ENCODE data around the gene MACROD2. TPM values are rescaled to one million over a fixed set of nuclear protein-coding genes. Genes with fewer than 3 reads are reported as not detected.

The MACROD2 gene
- total RNA-seq, 1 experiment from 2014 or later = 3.7 TPM

GRCh38 chr20:15060265-15061060 is 1065.1 kb downstream of the MACROD2 start:
- no peak overlapping the region for H2AFZ ChIP-seq (ENCODE audit: low read depth, low read length, poor library complexity, severe bottlenecking)
- no peak overlapping the region for H3K4me2 ChIP-seq (ENCODE audit: low read length)
- BruUV-seq (replicated peaks) = no TSS peak
- ATAC-seq (no peak), DNase-seq (ENCODE audit: low read depth, low spot score) (no peak)
- ChIA-PET RAD21 (ENCODE audit: low non-redundant PET in 1 of 2, low total read pairs in 2 of 2, uncharacterized antibody in 2 of 2, unreplicated experiment in 2 of 2) (no interaction called here), POLR2A (no interaction called here), CTCF (no interaction called here)
- no peaks in the 10 kb centered on the region for H3K9me3 ChIP-seq (ENCODE audit: control insufficient read depth in 1 of 2, insufficient read depth in 1 of 2, low read depth in 1 of 2, low read length in 2 of 2)
- H3K36me3 ChIP-seq (ENCODE audit: control insufficient read depth in 1 of 2, insufficient read depth in 2 of 2, low read length in 2 of 2) = no peaks in the 10 kb centered on the region
- H3K79me2 ChIP-seq (ENCODE audit: insufficient read depth, low read length) = no peaks in the 10 kb centered on the region
- TF ChIP-seq, protein P1, sequence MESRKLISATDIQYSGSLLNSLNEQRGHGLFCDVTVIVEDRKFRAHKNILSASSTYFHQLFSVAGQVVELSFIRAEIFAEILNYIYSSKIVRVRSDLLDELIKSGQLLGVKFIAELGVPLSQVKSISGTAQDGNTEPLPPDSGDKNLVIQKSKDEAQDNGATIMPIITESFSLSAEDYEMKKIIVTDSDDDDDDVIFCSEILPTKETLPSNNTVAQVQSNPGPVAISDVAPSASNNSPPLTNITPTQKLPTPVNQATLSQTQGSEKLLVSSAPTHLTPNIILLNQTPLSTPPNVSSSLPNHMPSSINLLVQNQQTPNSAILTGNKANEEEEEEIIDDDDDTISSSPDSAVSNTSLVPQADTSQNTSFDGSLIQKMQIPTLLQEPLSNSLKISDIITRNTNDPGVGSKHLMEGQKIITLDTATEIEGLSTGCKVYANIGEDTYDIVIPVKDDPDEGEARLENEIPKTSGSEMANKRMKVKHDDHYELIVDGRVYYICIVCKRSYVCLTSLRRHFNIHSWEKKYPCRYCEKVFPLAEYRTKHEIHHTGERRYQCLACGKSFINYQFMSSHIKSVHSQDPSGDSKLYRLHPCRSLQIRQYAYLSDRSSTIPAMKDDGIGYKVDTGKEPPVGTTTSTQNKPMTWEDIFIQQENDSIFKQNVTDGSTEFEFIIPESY (IDR thresholded peaks at IDR 0.05; ENCODE audit: extremely low read depth, insufficient replicate concordance, low read length) = no peak
- TF ChIP-seq CEBPB (IDR thresholded peaks at IDR 0.05; ENCODE audit: low read depth) = no peak
- no peak for TF ChIP-seq RAD21 (IDR thresholded peaks at IDR 0.05; ENCODE audit: low read depth)
- TF ChIP-seq POLR2A (IDR thresholded peaks at IDR 0.05; ENCODE audit: borderline replicate concordance, extremely low read depth, insufficient read depth, insufficient read length) = no peak
- TF ChIP-seq ZNF274 (IDR thresholded peaks at IDR 0.05; ENCODE audit: low read depth, low read length) = no peak
- TF ChIP-seq TCF7L2 (IDR thresholded peaks at IDR 0.05; ENCODE audit: borderline replicate concordance, extremely low read depth, insufficient read depth, insufficient read length) = no peak
- no peak for TF ChIP-seq EGR1 (IDR thresholded peaks at IDR 0.05; ENCODE audit: low read depth)
- no peak for TF ChIP-seq JUND (IDR thresholded peaks at IDR 0.05)
- no peak for TF ChIP-seq YY1 (IDR thresholded peaks at IDR 0.05; ENCODE audit: extremely low read depth, insufficient replicate concordance, low read depth, low read length)
- TF ChIP-seq POLR2AphosphoS5 (IDR thresholded peaks at IDR 0.05; ENCODE audit: low read depth, low read length) = no peak
- TF ChIP-seq ZFX (IDR thresholded peaks at IDR 0.05) = no peak
- no peak for TF ChIP-seq SP1 (IDR thresholded peaks at IDR 0.05; ENCODE audit: low read depth)
- no peak for TF ChIP-seq ELF1 (IDR thresholded peaks at IDR 0.05; ENCODE audit: borderline replicate concordance, low read depth)
- no peak for TF ChIP-seq CBX3 (IDR thresholded peaks at IDR 0.05; ENCODE audit: low read depth)
- no peak for TF ChIP-seq ATF3 (IDR thresholded peaks at IDR 0.05)
- TF ChIP-seq SRF (IDR thresholded peaks at IDR 0.05; ENCODE audit: low read depth) = no peak
- TF ChIP-seq FOSL1 (IDR thresholded peaks at IDR 0.05; ENCODE audit: low read depth) = no peak
- TF ChIP-seq EZH2 (IDR thresholded peaks at IDR 0.05) = no peak
- TF ChIP-seq EZH2phosphoT487 (IDR thresholded peaks at IDR 0.05; ENCODE audit: borderline replicate concordance) = no peak
- H3K27me3 ChIP-seq (ENCODE audit: insufficient read depth, low read length) = no peaks in the 10 kb centered on the region
- H3K9ac ChIP-seq (ENCODE audit: low read length) = no peak overlapping the region
- no peak overlapping the region for H3K27ac ChIP-seq (ENCODE audit: low read depth, low read length)
- H3K9me2 ChIP-seq (ENCODE audit: insufficient read depth) = no peaks in the 10 kb centered on the region
- no peaks in the 10 kb centered on the region for H4K20me1 ChIP-seq (ENCODE audit: insufficient read depth)
- intact Hi-C loops (cut with micrococcal nuclease) = no loop called here
- no peak overlapping the region for H3K4me3 ChIP-seq (replicated peaks in 1 of 2; ENCODE audit: low read depth in 1 of 2, low read length in 2 of 2)
- no peaks in the 10 kb centered on the region for H3K4me1 ChIP-seq (ENCODE audit: control insufficient read depth in 1 of 2, insufficient read depth in 2 of 2, low read length in 2 of 2)

Measured in HCT116 (cell line).